ENCODE measurements around the gene TRIM2.
"Not testable (repeated sequence)": the region's sequence is repeated elsewhere in the genome, so short reads cannot be mapped to it uniquely, and the experiment has no call there.

The TRIM2 gene

GRCh38 chr4:153204247-153204671 lies at the start of gene TRIM2:
Gene TRIM2, plus strand, starts transcription at chr4:153204443. Its CDS starts 88 bp downstream, at chr4:153204531.
- peak; percentile 78 for FAIRE-seq

GRCh38 chr4:153155686-153156085 lies 48.6 kb upstream of the TRIM2 start:
- FAIRE-seq = no peak

GRCh38 chr4:153156263-153156662 lies 48.0 kb upstream of the TRIM2 start:
- FAIRE-seq = no peak

DNA sequence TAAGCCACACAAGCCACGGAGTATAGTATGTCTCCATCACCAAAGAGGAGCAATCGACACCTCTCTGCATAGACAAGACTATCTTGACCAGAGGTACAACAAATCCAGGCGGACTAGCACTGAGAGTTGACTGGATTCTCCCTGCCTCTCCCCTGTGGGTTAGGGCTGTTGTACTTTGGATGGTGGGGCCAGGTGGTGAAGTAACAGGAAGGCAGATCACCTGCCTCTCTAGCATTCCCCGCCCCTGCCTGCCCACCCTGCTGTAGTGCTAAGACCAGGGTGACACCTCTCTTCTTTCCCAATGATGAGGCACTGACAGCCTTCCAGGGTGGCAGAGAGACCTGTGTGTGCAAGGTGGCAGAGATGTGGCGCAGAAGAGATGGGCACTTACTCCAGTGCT lies 47.5 kb upstream of the TRIM2 start:
- FAIRE-seq = no peak

DNA sequence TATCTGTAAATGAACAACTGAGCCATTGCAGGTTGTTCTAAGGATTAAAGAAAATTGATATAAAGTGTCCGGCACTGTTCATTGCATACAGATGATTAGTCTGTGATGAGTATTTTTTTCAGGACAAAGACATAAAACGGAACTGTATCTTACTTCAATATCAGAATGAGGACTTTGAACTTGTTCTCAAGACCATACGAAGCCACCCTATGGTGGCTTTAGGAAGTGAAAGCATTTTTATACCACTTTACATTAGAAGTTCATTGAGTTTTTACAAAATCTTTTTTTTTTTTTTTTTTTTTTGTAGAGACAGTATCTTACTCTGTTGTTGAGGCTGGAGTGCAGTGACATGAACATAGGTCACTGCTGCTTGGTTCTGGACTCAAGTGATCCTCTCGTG lies 45.2 kb upstream of the TRIM2 start:
- FAIRE-seq = no peak

- peak; percentile 95 for FAIRE-seq
Measured at GRCh38 chr4:153159728-153160221, 44.5 kb upstream of the TRIM2 start.

- FAIRE-seq = no peak
Measured at GRCh38 chr4:153160821-153161220, 43.4 kb upstream of the TRIM2 start.

DNA sequence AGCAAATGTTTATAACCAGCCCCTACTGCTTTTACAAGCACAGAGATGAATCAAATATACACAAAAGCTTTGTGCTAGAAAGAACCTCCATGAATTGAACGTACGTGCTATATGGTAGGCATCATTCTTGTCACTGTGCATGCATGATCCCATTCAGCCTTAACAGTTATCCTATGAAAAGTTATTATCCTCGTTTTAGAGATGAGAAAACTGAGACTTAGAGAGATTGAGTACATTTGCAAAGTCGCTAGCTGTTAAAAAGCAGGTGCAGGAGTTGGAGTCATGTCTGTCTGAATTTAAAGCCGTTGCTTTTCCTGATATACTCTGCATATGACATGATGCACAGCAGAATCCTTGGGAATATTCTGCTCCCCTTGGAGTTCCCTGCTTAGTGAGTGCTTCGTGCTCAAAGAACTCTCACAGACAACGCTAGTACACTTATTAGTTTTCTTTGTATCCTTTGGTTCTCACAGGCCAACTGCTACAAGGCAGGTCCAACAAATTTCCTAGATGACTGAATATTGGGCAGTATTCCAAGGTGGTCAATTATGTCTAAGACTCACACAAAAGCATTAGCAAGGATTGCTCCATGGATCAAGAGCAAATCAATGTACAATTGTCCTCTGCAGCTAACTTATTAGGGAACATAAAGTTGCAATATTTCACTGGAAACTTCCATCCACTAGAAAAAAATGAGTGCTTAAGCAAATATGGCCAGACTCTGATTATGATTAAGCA lies 42.8 kb upstream of the TRIM2 start:
- FAIRE-seq = no peak

- FAIRE-seq = not testable (repeated sequence)
Measured at GRCh38 chr4:153165236-153165635, 39.0 kb upstream of the TRIM2 start.

DNA sequence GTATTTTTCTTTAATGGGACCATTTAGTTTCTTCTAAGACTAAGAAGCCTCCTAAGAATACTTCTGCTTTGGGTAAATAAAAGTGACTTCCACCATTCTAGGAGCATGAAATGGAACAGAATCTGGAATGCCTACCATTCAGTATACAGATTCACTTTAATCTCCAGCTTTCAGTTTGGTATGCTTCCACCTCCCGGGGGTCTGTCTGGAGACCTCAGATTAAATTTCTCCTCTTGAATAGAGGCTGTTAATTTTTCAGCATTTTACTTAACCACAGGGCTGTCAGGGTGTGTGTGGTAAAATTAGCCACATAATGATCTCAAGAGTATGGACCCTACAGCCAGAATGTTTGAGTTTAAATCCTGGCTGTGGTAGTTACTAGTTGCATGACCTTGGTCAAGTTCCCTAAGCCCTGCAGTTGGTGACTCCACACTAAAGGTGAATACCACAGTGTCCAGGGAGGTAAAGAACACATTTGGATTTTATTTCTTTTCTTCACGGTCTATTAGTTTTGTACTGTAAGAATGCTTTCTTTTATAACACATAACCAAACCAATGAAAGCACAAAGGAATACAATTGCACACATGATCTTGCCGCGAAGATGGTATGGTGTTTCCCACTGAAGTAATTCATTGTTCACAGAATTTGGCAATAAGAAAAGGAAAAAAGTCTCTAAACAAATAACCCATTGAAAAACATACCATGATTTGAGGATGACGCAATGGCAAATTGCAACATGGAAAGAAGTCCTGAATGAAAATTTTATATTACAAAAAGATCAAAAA lies 37.3 kb upstream of the TRIM2 start:
- no peak for FAIRE-seq

DNA sequence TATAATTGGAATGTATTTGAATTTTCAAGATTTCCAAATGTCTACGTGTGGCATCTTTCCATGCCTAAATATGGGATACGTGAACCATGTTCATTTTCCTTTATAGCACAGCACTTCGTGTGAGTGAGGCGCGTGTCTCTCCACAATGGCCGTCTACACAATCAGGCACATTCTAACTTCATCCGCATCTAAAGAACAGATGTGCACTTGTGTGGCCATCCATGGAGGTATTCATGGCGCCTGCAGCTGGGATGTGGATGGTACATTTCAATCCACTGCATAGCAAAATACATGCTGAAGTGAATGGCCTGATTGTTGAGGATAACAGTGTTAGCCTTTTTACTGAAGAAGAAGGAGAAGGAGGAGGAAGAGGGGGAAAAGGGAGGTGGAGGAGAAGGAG lies 34.5 kb upstream of the TRIM2 start:
- FAIRE-seq = no peak

- no peak for FAIRE-seq
Measured at GRCh38 chr4:153170407-153170806, 33.8 kb upstream of the TRIM2 start.

GRCh38 chr4:153174821-153175567 lies 29.2 kb upstream of the TRIM2 start:
- no peak for FAIRE-seq

GRCh38 chr4:153176938-153177337 lies 27.3 kb upstream of the TRIM2 start:
- no peak for FAIRE-seq

- FAIRE-seq = no peak
Measured at GRCh38 chr4:153177841-153178240, 26.4 kb upstream of the TRIM2 start.

DNA sequence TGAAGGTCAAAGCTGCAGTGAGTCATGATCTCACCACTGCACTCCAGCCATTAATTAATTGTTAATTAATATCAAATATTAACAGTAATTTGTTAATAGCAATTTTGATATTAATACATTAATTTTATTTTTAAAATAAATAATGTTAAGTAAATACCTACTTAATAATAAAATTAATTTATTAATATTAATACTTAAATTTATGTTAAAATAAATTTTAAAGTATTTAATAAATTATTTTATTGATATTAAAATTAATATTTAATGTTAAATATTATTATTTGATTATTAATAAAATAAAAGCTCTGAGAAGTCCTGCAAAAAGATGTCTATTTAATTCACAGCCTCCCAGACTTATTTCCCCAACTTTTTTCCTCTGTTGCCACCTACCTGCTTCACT lies 25.1 kb upstream of the TRIM2 start:
- FAIRE-seq = peak; percentile 97

GRCh38 chr4:153181293-153181692 lies 22.9 kb upstream of the TRIM2 start:
- FAIRE-seq = no peak

DNA sequence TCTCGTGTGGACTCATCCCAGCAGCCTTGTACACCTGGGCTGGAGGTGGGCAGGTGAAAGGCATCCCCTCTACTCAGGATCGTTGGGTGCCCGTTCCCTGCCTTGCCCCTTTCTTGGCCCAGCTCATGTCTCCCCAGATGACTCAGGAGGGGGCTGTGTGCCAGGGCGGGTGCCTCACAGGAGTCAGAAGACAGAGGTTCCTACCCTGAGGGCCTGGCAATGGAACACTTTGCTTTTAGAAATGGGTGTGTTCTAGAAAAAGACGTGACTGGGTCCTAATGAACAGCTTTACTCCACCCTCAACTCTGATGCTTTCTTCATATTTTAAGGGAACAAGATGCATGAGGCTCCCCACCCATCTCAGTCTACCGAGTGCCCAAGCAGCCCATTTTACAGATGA lies 22.5 kb upstream of the TRIM2 start:
- no peak for FAIRE-seq

GRCh38 chr4:153183146-153183545 lies 21.1 kb upstream of the TRIM2 start:
- no peak for FAIRE-seq

GRCh38 chr4:153185331-153185852 lies 18.9 kb upstream of the TRIM2 start:
- no peak for FAIRE-seq

DNA sequence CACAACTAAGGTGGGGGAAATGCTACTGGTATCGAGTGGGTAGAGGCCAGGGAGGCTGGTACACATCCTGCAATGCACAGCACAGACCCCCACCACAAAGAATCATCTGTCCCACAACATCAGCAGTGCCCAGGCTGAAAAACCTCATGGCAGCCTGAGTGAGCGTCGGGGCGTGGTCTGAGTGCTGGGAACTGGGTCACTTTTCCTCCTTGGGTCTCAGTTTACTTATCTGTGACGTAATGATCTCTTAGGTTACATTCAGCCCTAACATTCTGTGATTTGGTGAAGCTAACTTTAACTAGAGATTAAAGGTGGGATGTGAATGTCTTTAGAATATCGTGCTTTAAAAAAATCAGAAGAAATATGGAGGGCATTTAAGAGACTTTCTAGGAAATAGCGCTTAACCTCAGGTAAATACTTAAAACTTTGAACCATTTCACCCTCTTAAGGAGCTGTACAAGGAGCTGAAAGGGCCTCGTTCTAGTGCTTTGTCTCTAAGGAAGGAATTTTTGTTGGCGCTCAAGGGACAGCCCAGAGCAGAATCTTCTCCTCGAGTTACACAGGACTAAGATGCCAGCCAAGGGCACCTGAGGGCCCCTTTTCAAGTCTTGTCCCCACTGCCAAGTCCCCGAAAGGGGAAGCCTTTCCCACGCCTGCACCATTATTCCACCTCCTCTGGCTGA lies 18.1 kb upstream of the TRIM2 start:
- no peak for FAIRE-seq

Measured in endometrium (tissue), 2 donors.